Neuronal stem cell (in vitro differentiated cells): Measurements from ENCODE around the gene MYO9A.

Experiments
- DNase-seq: peaks from one replicate; pipeline ENCODE4 v3.0.0-alpha.2; 2013; ENCODE audit warnings: low spot score
- H2AFZ ChIP-seq: one replicate; pipeline ENCODE4 v1.6.1; 2013; ENCODE audit warnings: mild to moderate bottlenecking, low read length, inconsistent platforms
- H2AK5ac ChIP-seq: 2 replicates; pipeline ENCODE4 v1.6.1; 2013; ENCODE audit warnings: low read depth, mild to moderate bottlenecking, inconsistent platforms, low read length, moderate library complexity, mixed read lengths
- H2BK120ac ChIP-seq: 2 replicates; pipeline ENCODE4 v1.6.1; 2013; ENCODE audit warnings: low read depth, mild to moderate bottlenecking, inconsistent platforms, low read length, moderate library complexity, mixed read lengths
- H2BK12ac ChIP-seq: one replicate; pipeline ENCODE4 v1.6.1; 2013; ENCODE audit warnings: low read length, inconsistent platforms
- H2BK15ac ChIP-seq: 2 replicates; pipeline ENCODE4 v1.6.1; 2013; ENCODE audit warnings: mild to moderate bottlenecking, low read length, inconsistent platforms, mixed read lengths
- H2BK5ac ChIP-seq: one replicate; pipeline ENCODE4 v1.6.1; 2013; ENCODE audit warnings: inconsistent platforms, mild to moderate bottlenecking, low read length, moderate library complexity
- H3K14ac ChIP-seq: one replicate; pipeline ENCODE4 v1.6.1; 2013; ENCODE audit warnings: low read length, inconsistent platforms
- H3K18ac ChIP-seq: 2 replicates; pipeline ENCODE4 v1.6.1; 2013; ENCODE audit warnings: low read length, inconsistent platforms
- H3K23ac ChIP-seq: 2 replicates; pipeline ENCODE4 v1.6.1; 2013; ENCODE audit warnings: low read depth, mild to moderate bottlenecking, mixed read lengths, low read length, inconsistent platforms; ENCODE audit not compliant: poor library complexity
- H3K27ac ChIP-seq: replicated peaks from 3 replicates; pipeline ENCODE4 v1.5.1; 2013; ENCODE audit warnings: low read length, inconsistent platforms
- H3K27me3 ChIP-seq, 3 experiments: 2 replicates each; pipeline ENCODE4 v1.6.1; 2013; ENCODE audit warnings: low read length in 3 of 3, mild to moderate bottlenecking in 2 of 3, inconsistent platforms in 1 of 3, low read depth in 1 of 3, mixed read lengths in 1 of 3, moderate library complexity in 1 of 3; ENCODE audit not compliant: control insufficient read depth in 3 of 3, insufficient read depth in 3 of 3
- H3K36me3 ChIP-seq, 2 donors: replicated peaks in 1 of 2; 2 replicates each; pipeline ENCODE4 v1.6.1; 2013; ENCODE audit warnings: low read length in 2 of 2; ENCODE audit not compliant: control insufficient read depth in 2 of 2, insufficient read depth in 2 of 2
- H3K4ac ChIP-seq: 2 replicates; pipeline ENCODE4 v1.6.1; 2013; ENCODE audit warnings: inconsistent platforms, mild to moderate bottlenecking, low read length, moderate library complexity
- H3K4me1 ChIP-seq, 2 donors: 1 replicate in 1 of 2; 2 replicates in 1 of 2; pipeline ENCODE4 v1.6.1; 2013; ENCODE audit warnings: low read length in 2 of 2, low read depth in 1 of 2; ENCODE audit not compliant: control insufficient read depth in 2 of 2, insufficient read depth in 1 of 2
- H3K4me2 ChIP-seq: one replicate; pipeline ENCODE4 v1.6.1; 2013; ENCODE audit warnings: mild to moderate bottlenecking, low read length, inconsistent platforms; ENCODE audit not compliant: insufficient read depth, poor library complexity, severe bottlenecking
- H3K4me3 ChIP-seq, 2 donors: 2 replicates each; pipeline ENCODE4 v1.5.1; 2013; ENCODE audit warnings: low read length in 2 of 2, mild to moderate bottlenecking in 2 of 2, inconsistent platforms in 1 of 2, moderate library complexity in 1 of 2
- H3K79me1 ChIP-seq: one replicate; pipeline ENCODE4 v1.6.1; 2013; ENCODE audit warnings: low read depth, mild to moderate bottlenecking, inconsistent platforms, low read length, moderate library complexity
- H3K9ac ChIP-seq: one replicate; pipeline ENCODE4 v1.6.1; 2013; ENCODE audit warnings: mild to moderate bottlenecking, low read depth, low read length, inconsistent platforms; ENCODE audit not compliant: poor library complexity
- H3K9me3 ChIP-seq, 2 donors: replicated peaks in 1 of 2; 2 replicates each; pipeline versions ENCODE3 to v1.6.1; 2013; ENCODE audit warnings: low read length in 2 of 2, mild to moderate bottlenecking in 2 of 2, inconsistent platforms in 1 of 2, low read depth in 1 of 2, mixed read lengths in 1 of 2, moderate library complexity in 1 of 2; ENCODE audit not compliant: control insufficient read depth in 2 of 2, insufficient read depth in 1 of 2
- H4K8ac ChIP-seq: one replicate; pipeline ENCODE4 v1.6.1; 2013; ENCODE audit warnings: low read depth, mild to moderate bottlenecking, inconsistent platforms, low read length, moderate library complexity
- H4K91ac ChIP-seq: one replicate; pipeline ENCODE4 v1.6.1; 2013; ENCODE audit warnings: low read length, low read depth, mild to moderate bottlenecking, inconsistent platforms; ENCODE audit not compliant: poor library complexity
- WGBS, 2 donors: extraction: QIAGEN DNeasy Blood & Tissue Kit; methylation state at CpG; one replicate each; pipeline ENCODE4 v1.1.7; 2013; ENCODE audit warnings: missing lambda C conversion rate in 2 of 2, mixed read lengths in 1 of 2; ENCODE audit not compliant: insufficient read length in 2 of 2, insufficient replicate concordance in 1 of 2; ENCODE audit errors: extremely low coverage in 2 of 2; 5-methylcytosine and 5-hydroxymethylcytosine counted together

The MYO9A gene

DNA sequence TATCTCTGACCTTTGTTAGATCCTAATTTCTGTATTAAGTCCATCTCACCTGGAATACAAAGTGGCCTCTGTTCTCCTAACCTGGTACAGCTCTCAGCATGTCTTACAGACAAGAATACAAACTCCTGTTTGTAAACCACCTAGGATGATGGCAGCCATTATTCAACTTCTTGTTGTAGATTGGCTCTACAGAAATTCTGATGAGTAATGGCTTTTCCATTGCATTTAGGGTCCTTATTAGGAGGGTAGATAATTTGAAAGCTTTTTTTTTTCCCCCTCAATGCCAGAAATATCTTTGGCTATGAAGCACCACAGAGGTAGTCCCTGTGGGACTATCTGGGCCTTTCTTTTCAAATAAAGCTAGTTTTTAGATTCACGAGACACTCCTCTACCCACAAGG is 297.8 kb downstream of the MYO9A start:
- Histone ChIP-seq H3K36me3 (peaks cover 0 to 5% of the 10 kb centered on the region in 2 donors), H3K27ac (no peak overlapping the region), H2BK5ac (no peak overlapping the region), H4K8ac (no peak overlapping the region), H2BK120ac (no peak overlapping the region), H3K79me1 (no peaks in the 10 kb centered on the region), H3K14ac (no peak overlapping the region), H2AK5ac (no peak overlapping the region), H4K91ac (no peak overlapping the region), H3K4me1 (no peaks in the 10 kb centered on the region), H3K23ac (no peak overlapping the region), H3K9ac (no peak overlapping the region), H3K9me3 (peaks cover 16 to 42% of the 10 kb centered on the region in 2 donors), H3K27me3 (no peaks in the 10 kb centered on the region), H3K18ac (no peak overlapping the region), H2BK15ac (no peak overlapping the region), H3K4me2 (no peak overlapping the region), H2AFZ (no peak overlapping the region), H2BK12ac (no peak overlapping the region), H3K4ac (no peak overlapping the region), H3K4me3 (no peak overlapping the region)
- WGBS, 2 donors: no CpG with 5 or more reads among the region's 1 CpG
- no peak for DNase-seq

DNA sequence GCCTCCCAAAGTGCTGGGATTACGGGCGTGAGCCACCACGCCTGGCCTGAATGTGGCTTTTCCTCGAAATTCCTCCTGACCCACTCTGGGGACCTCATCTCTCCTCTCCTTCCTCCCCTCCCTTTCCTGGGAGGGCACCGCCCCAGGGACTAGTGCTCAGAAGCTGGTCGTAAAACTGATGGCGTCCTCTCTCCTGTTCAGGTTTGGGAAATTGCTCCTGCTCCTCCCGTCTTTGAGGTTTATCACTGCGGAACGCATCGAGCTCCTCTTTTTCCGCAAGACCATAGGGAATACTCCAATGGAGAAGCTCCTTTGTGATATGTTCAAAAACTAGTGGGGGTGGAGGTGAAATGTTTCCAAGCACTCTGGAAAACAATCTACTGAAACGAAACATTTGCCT is 300.6 kb downstream of the MYO9A start:
- no CpG with 5 or more reads among the region's 13 CpGs for WGBS, 2 donors
- H3K4me2 ChIP-seq: no peak overlapping the region
- H3K18ac ChIP-seq: no peak overlapping the region
- no peaks in the 10 kb centered on the region for H3K79me1 ChIP-seq
- no peak for DNase-seq
- no peak overlapping the region for H4K91ac ChIP-seq
- no peak overlapping the region for H3K4ac ChIP-seq
- no peak overlapping the region for H4K8ac ChIP-seq
- no peak overlapping the region for H2BK12ac ChIP-seq
- no peaks in the 10 kb centered on the region for H3K27me3 ChIP-seq
- H3K4me1 ChIP-seq: no peaks in the 10 kb centered on the region
- no peak overlapping the region for H3K23ac ChIP-seq
- H3K9ac ChIP-seq: no peak overlapping the region
- H2BK5ac ChIP-seq: no peak overlapping the region
- H3K14ac ChIP-seq: no peak overlapping the region
- no peak overlapping the region for H2AFZ ChIP-seq
- no peak overlapping the region for H3K4me3 ChIP-seq
- no peaks in the 10 kb centered on the region for H3K36me3 ChIP-seq
- H2AK5ac ChIP-seq: no peak overlapping the region
- H3K9me3 ChIP-seq: peaks cover 16 to 26% of the 10 kb centered on the region in 2 donors
- no peak overlapping the region for H2BK120ac ChIP-seq
- no peak overlapping the region for H2BK15ac ChIP-seq
- no peak overlapping the region for H3K27ac ChIP-seq

GRCh38 chr15:71815301-71815700 is 302.6 kb downstream of the MYO9A start:
- H3K9ac ChIP-seq: no peak overlapping the region
- no peak overlapping the region for H3K4me2 ChIP-seq
- no peaks in the 10 kb centered on the region for H3K79me1 ChIP-seq
- no peak overlapping the region for H2AK5ac ChIP-seq
- no peaks in the 10 kb centered on the region for H3K27me3 ChIP-seq
- no peak overlapping the region for H2BK120ac ChIP-seq
- H2AFZ ChIP-seq: no peak overlapping the region
- no peak overlapping the region for H3K23ac ChIP-seq
- no CpG with 5 or more reads among the region's 3 CpGs for WGBS, 2 donors
- H4K91ac ChIP-seq: no peak overlapping the region
- H3K18ac ChIP-seq: no peak overlapping the region
- peaks cover 8 to 14% of the 10 kb centered on the region in 2 donors for H3K9me3 ChIP-seq
- H3K4ac ChIP-seq: no peak overlapping the region
- H4K8ac ChIP-seq: no peak overlapping the region
- no peaks in the 10 kb centered on the region for H3K4me1 ChIP-seq
- H3K4me3 ChIP-seq: no peak overlapping the region
- H2BK5ac ChIP-seq: no peak overlapping the region
- no peak overlapping the region for H2BK15ac ChIP-seq
- no peak overlapping the region for H2BK12ac ChIP-seq
- no peak overlapping the region for H3K14ac ChIP-seq
- no peak overlapping the region for H3K27ac ChIP-seq
- DNase-seq: no peak
- no peaks in the 10 kb centered on the region for H3K36me3 ChIP-seq

DNA sequence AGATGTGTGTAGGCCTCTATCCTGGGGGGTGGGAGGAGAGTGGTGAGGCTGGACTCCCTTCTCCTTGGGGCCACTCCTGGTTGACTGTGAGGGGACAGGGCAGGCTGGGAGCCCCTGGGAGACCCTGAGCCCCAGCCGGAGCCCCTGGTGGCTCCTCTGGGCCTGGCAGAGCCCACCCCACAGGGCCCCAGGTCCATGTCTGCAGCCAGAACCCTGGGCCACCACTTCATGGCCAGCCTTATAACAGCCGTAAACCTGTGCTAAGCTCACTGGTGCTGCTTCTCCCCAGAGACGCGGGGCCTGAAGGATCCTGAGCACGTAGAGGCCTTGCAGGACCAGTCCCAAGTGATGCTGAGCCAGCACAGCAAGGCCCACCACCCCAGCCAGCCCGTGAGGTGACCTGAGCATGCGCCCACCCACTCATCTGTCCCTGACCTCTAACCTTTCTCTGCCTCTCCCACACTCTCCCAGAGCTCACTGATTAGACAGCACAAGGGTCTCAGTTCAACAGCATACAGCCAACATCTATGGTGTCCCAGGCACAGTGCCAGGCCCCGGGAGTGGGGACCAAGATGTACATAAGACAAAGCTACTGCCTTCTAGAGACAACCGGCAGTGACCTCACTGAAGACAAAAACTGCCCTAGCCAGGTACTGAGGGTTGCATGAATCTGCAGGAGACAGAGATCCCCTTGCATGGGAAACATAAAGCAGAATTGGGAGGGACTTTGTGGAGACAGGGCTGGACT is 304.1 kb downstream of the MYO9A start:
- Histone ChIP-seq H2BK15ac (peak overlapping the region; percentile 67), H2AFZ (no peak overlapping the region), H3K27ac (no peak overlapping the region), H3K4me3 (no peak overlapping the region), H4K8ac (no peak overlapping the region), H3K79me1 (no peaks in the 10 kb centered on the region), H3K9ac (no peak overlapping the region), H3K18ac (peak overlapping the region; percentile 53), H3K4me1 (no peaks in the 10 kb centered on the region), H2AK5ac (peak overlapping the region; percentile 84), H3K27me3 (no peaks in the 10 kb centered on the region), H3K4ac (no peak overlapping the region), H2BK5ac (peak overlapping the region; percentile 29), H3K4me2 (no peak overlapping the region), H3K14ac (peak overlapping the region; percentile 56), H4K91ac (no peak overlapping the region), H2BK120ac (no peak overlapping the region), H3K23ac (peak overlapping the region; percentile 65), H3K9me3 (peaks cover 5 to 6% of the 10 kb centered on the region in 2 donors), H3K36me3 (no peaks in the 10 kb centered on the region), H2BK12ac (peak overlapping the region; percentile 41)
- WGBS, 2 donors: no CpG with 5 or more reads among the region's 9 CpGs
- DNase-seq: no peak
